ENCODE results near the gene TUFT1.

- TF ChIP-seq CTCF (IDR thresholded peaks at IDR 0.05 in 8 of 11, conservative IDR thresholded peaks at IDR 0.05 in 3 of 11) (no peak), POLR2A (IDR thresholded peaks at IDR 0.05) (no peak), POLR2AphosphoS5 (IDR thresholded peaks at IDR 0.05) (no peak)
Observed at GRCh38 chr1:151553659-151554058, 13.6 kb downstream of the TUFT1 start.

Measured in spleen (tissue), 7 donors.